Measurements from ENCODE around the gene SFTPD.
"Not testable (repeated sequence)": the region's sequence is repeated elsewhere in the genome, so short reads cannot be mapped to it uniquely, and the experiment has no call there.

DNA sequence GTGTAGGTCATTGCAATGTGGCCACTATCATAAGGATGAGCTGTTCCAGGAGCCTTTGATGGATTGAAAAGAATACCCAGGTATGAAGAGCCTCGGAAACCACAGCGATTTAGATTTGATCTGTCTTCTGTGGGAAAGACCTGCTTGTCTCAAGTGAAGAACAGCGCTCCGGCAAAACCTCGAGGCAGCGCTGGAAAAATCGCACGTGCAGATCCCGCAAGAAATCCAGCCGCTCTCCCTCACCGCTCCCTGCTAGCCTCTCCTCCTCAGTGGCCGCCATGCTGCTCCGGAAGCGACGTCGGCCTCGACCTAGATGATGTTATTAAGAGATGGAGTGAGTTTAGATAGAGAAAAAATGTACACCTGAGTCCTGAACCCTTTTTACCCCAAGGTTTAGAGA lies 56.0 kb downstream of the SFTPD start:
- not testable (repeated sequence) for TF ChIP-seq CTCF, POLR2A (IDR thresholded peaks at IDR 0.05)
